NCI-H2227 (cell line): Measurements from ENCODE around the gene CHGA.

Experiments used
- DNase-seq: peaks from one replicate; lab custom pipeline; 2025; ENCODE audit not compliant: unreplicated experiment; lab: John Stamatoyannopoulos, UW

Gene CHGA

GRCh38 chr14:92922883-92923743 is at the start of gene CHGA:
TSS of gene CHGA (plus strand) at chr14:92923150. CDS start at chr14:92923360, 210 bp downstream.
- DNase-seq, result peak; percentile 64

GRCh38 chr14:92874962-92875661 is 47.8 kb upstream of the CHGA start:
- peak; percentile 42 for DNase-seq

- DNase-seq, result no peak
These were observed 45.1 kb upstream of the CHGA start for GRCh38 chr14:92877757-92878431.

GRCh38 chr14:92880351-92880750 is 42.6 kb upstream of the CHGA start:
- no peak for DNase-seq

- no peak for DNase-seq
These were observed 42.1 kb upstream of the CHGA start for GRCh38 chr14:92880851-92881250.

- DNase-seq, result no peak
These were observed 39.9 kb upstream of the CHGA start for GRCh38 chr14:92883066-92883465.

- DNase-seq, result no peak
These were observed 38.5 kb upstream of the CHGA start for GRCh38 chr14:92884410-92884809.

- no peak for DNase-seq
These were observed 37.5 kb upstream of the CHGA start for GRCh38 chr14:92885279-92886061.

- DNase-seq, result peak; percentile 33
These were observed 36.6 kb upstream of the CHGA start for GRCh38 chr14:92886337-92886736.

- DNase-seq, result no peak
These were observed 35.8 kb upstream of the CHGA start for GRCh38 chr14:92887157-92887556.

- DNase-seq, result no peak
These were observed 34.1 kb upstream of the CHGA start for GRCh38 chr14:92888896-92889295.

GRCh38 chr14:92890830-92891588 is 31.9 kb upstream of the CHGA start:
- peak; percentile 65 for DNase-seq

- no peak for DNase-seq
These were observed 30.4 kb upstream of the CHGA start for GRCh38 chr14:92892589-92892988.

- DNase-seq, result no peak
These were observed 27.5 kb upstream of the CHGA start for GRCh38 chr14:92895352-92895878.

- DNase-seq, result no peak
These were observed 24.9 kb upstream of the CHGA start for GRCh38 chr14:92897922-92898565.

GRCh38 chr14:92898566-92899131 is 24.3 kb upstream of the CHGA start:
- no peak for DNase-seq

GRCh38 chr14:92900660-92901059 is 22.3 kb upstream of the CHGA start:
- DNase-seq, result no peak

- no peak for DNase-seq
These were observed 20.8 kb upstream of the CHGA start for GRCh38 chr14:92902191-92902590.

- DNase-seq, result no peak
These were observed 20.2 kb upstream of the CHGA start for GRCh38 chr14:92902726-92903125.
